Upper lobe of left lung (tissue), 6 donors: ENCODE measurements around the gene TOR4A. TPM values are rescaled to one million over a fixed set of nuclear protein-coding genes. Genes with fewer than 3 reads are reported as not detected.

ENCODE experiments used
- ATAC-seq, 2 donors: fragments of 200-7000 bp; cut with Tn5 transposase; one replicate each; pipeline ENCODE4 v1.9.1; 2022; ENCODE audit warnings: mild to moderate bottlenecking in 2 of 2, moderate library complexity in 2 of 2; ENCODE audit not compliant: low FRiP score in 2 of 2
- DNase-seq, 2 donors: peaks; one replicate each; pipeline ENCODE4 v3.0.0-alpha.2; 2019 to 2020
- H3K27ac ChIP-seq, 4 donors: fragments of 200-600 bp; sonication (generic); one replicate each; pipeline ENCODE4 v1.5.1; 2016 to 2019
- H3K27me3 ChIP-seq, 4 donors: fragments of 200-600 bp; sonication (generic); one replicate each; pipeline ENCODE4 v1.5.1; 2017 to 2019
- H3K36me3 ChIP-seq, 4 donors: fragments of 200-600 bp; sonication (generic); one replicate each; pipeline ENCODE4 v1.5.1; 2016 to 2019
- H3K4me1 ChIP-seq, 4 donors: fragments of 200-600 bp; sonication (generic); one replicate each; pipeline ENCODE4 v1.5.1; 2018 to 2019
- H3K4me3 ChIP-seq, 4 donors: fragments of 200-600 bp; sonication (generic); one replicate each; pipeline ENCODE4 v1.5.1; 2017 to 2019; ENCODE audit warnings: mild to moderate bottlenecking in 2 of 4, moderate library complexity in 1 of 4
- H3K9me3 ChIP-seq, 4 donors: fragments of 200-600 bp; sonication (generic); one replicate each; pipeline ENCODE4 v1.5.1; 2018 to 2019
- CTCF ChIP-seq, 6 experiments: fragments of 450-650 bp in 4 of 6; fragments of 200-600 bp in 2 of 6; sonication (generic) in 2 of 6; IDR thresholded peaks; one replicate each; pipeline ENCODE4 v1.5.1; 2016 to 2019; ENCODE audit warnings: antibody characterized with exemption in 6 of 6
- EP300 ChIP-seq, 4 donors: sonication (generic); formaldehyde crosslinking; IDR thresholded peaks; one replicate each; pipeline ENCODE4 v1.5.1; 2017; ENCODE audit warnings: antibody characterized with exemption in 4 of 4, control low read depth in 2 of 4
- POLR2A ChIP-seq, 4 donors: fragments of 450-650 bp; IDR thresholded peaks; one replicate each; pipeline ENCODE4 v1.5.1; 2016 to 2017; ENCODE audit warnings: antibody characterized with exemption in 4 of 4, mild to moderate bottlenecking in 2 of 4
- POLR2AphosphoS5 ChIP-seq, 2 donors: sonication (generic); formaldehyde crosslinking; IDR thresholded peaks; one replicate each; pipeline ENCODE4 v1.5.1; 2017; ENCODE audit warnings: antibody characterized with exemption in 2 of 2
- WGBS, 2 donors: methylation state at CpG; one replicate each; pipeline ENCODE4 v1.1.5; 2017 to 2018; 5-methylcytosine and 5-hydroxymethylcytosine counted together
- total RNA-seq, 6 donors: library from RNA; depleted of rRNA in 4 of 6; stranded (reverse); fragments of >200 nt in 4 of 6; gene quantifications; one replicate each; pipeline versions ENCODE4 v1.1.0 to v1.2.1, GENCODE V29; 2016 to 2021
- donor health status: DM: no; HTN: no; CAD: no; lungs with moderate emphysema.
- donor health status: DM: no; HTN: yes; CAD: no; lungs with severe emphysema.

TOR4A gene
- total RNA-seq, 6 donors from 2014 or later: 31.5 to 62.6 (median 39.2) TPM

- peak in 1 of 2 donors; percentile 33 for DNase-seq
- H3K9me3 ChIP-seq: no peaks in the 10 kb centered on the region
- no peaks in the 10 kb centered on the region for H3K27me3 ChIP-seq
Observed at GRCh38 chr9:137281345-137282116, 4.0 kb downstream of the TOR4A start.

GRCh38 chr9:137286975-137287383 lies 9.5 kb downstream of the TOR4A start:
- no peak overlapping the region for H3K4me3 ChIP-seq

More at GRCh38 chr9:137281345-137282116, 4.0 kb downstream of the TOR4A start:
- peaks cover 6 to 53% (median 29%) of the 10 kb centered on the region in 4 donors for H3K36me3 ChIP-seq
- no peak for TF ChIP-seq CTCF (IDR thresholded peaks at IDR 0.05)
- TF ChIP-seq POLR2A (IDR thresholded peaks at IDR 0.05): no peak
- no peak for TF ChIP-seq POLR2AphosphoS5 (IDR thresholded peaks at IDR 0.05)
- no peak for TF ChIP-seq EP300 (IDR thresholded peaks at IDR 0.05)
- peak overlapping the region in 1 of 4 donors; percentile 5 for H3K4me3 ChIP-seq
- ATAC-seq: no peak
- no peak overlapping the region for H3K27ac ChIP-seq
- peaks cover 26 to 53% (median 33%) of the 10 kb centered on the region in 4 donors for H3K4me1 ChIP-seq
- WGBS, 2 donors: 70 to 82% methylated on average over 4 to 25 of the region's 39 CpGs

GRCh38 chr9:137293094-137293481 lies 15.6 kb downstream of the TOR4A start:
- Histone ChIP-seq H3K27me3 (peaks cover 0 to 18% (median 8%) of the 10 kb centered on the region in 4 donors), H3K4me1 (peaks cover 25 to 45% (median 34%) of the 10 kb centered on the region in 4 donors), H3K9me3 (no peaks in the 10 kb centered on the region), H3K27ac (peak overlapping the region; percentile 55 to 91 (median 86)), H3K36me3 (no peaks in the 10 kb centered on the region), H3K4me3 (peak overlapping the region in 1 of 4 donors; percentile 46)
- peak in 1 of 2 donors; percentile 36 for DNase-seq
- TF ChIP-seq POLR2AphosphoS5 (IDR thresholded peaks at IDR 0.05) (no peak), POLR2A (IDR thresholded peaks at IDR 0.05) (no peak), CTCF (IDR thresholded peaks at IDR 0.05) (no peak), EP300 (IDR thresholded peaks at IDR 0.05) (no peak)
- ATAC-seq: no peak
- WGBS, 2 donors: 72% methylated on average over 14 to 15 of the region's 15 CpGs

More at GRCh38 chr9:137286975-137287383, 9.5 kb downstream of the TOR4A start:
- Histone ChIP-seq H3K27me3 (no peaks in the 10 kb centered on the region), H3K9me3 (no peaks in the 10 kb centered on the region), H3K36me3 (peaks cover 0 to 20% (median 2%) of the 10 kb centered on the region in 4 donors), H3K27ac (no peak overlapping the region), H3K4me1 (no peaks in the 10 kb centered on the region)
- WGBS, 2 donors: 49 to 55% methylated on average over 10 to 14 of the region's 14 CpGs
- DNase-seq: no peak
- TF ChIP-seq POLR2A (IDR thresholded peaks at IDR 0.05) (no peak), CTCF (IDR thresholded peaks at IDR 0.05) (peak; percentile 32 to 70 (median 38))
- peak; percentile 42 to 86 for ATAC-seq

- DNase-seq: peak in 1 of 2 donors; percentile 54
- peaks cover 0 to 18% (median 8%) of the 10 kb centered on the region in 4 donors for H3K27me3 ChIP-seq
- peak overlapping the region; percentile 55 to 91 (median 86) for H3K27ac ChIP-seq
- H3K4me3 ChIP-seq: peak overlapping the region in 3 of 4 donors; percentile 30 to 46 (median 32)
- peaks cover 27 to 50% (median 39%) of the 10 kb centered on the region in 4 donors for H3K4me1 ChIP-seq
- TF ChIP-seq EP300 (IDR thresholded peaks at IDR 0.05) (no peak), POLR2A (IDR thresholded peaks at IDR 0.05) (peak in 1 of 4 donors; percentile 30), POLR2AphosphoS5 (IDR thresholded peaks at IDR 0.05) (peak in 1 of 2 donors; percentile 20)
- no peaks in the 10 kb centered on the region for H3K36me3 ChIP-seq
- WGBS, 2 donors: 48 to 49% methylated on average over 29 of the region's 29 CpGs
- ATAC-seq: peak; percentile 3 to 70
- no peaks in the 10 kb centered on the region for H3K9me3 ChIP-seq
Observed at GRCh38 chr9:137293482-137294090, 16.1 kb downstream of the TOR4A start.

GRCh38 chr9:137294091-137294680 lies 16.7 kb downstream of the TOR4A start:
- ATAC-seq (peak; percentile 53 to 73), DNase-seq (peak in 1 of 2 donors; percentile 66)
- peak overlapping the region in 3 of 4 donors; percentile 30 to 46 (median 32) for H3K4me3 ChIP-seq
- no peaks in the 10 kb centered on the region for H3K9me3 ChIP-seq
- no peak for TF ChIP-seq EP300 (IDR thresholded peaks at IDR 0.05)
- peak in 1 of 4 donors; percentile 4 for TF ChIP-seq POLR2A (IDR thresholded peaks at IDR 0.05)
- peak; percentile 32 to 61 for TF ChIP-seq POLR2AphosphoS5 (IDR thresholded peaks at IDR 0.05)
- TF ChIP-seq CTCF (IDR thresholded peaks at IDR 0.05): no peak
- H3K27ac ChIP-seq: peak overlapping the region; percentile 55 to 91 (median 86)
- H3K27me3 ChIP-seq: peaks cover 0 to 18% (median 8%) of the 10 kb centered on the region in 4 donors
- no peaks in the 10 kb centered on the region for H3K36me3 ChIP-seq
- H3K4me1 ChIP-seq: peaks cover 27 to 56% (median 41%) of the 10 kb centered on the region in 4 donors
- 19 to 21% methylated on average over 11 of the region's 11 CpGs for WGBS, 2 donors
